Stomach smooth muscle (tissue), 2 donors: ENCODE measurements around the gene OR11H7.
"Not testable (repeated sequence)": the region's sequence is repeated elsewhere in the genome, so short reads cannot be mapped to it uniquely, and the experiment has no call there.

Experiments used
- H3K27ac ChIP-seq: one replicate; pipeline ENCODE4 v1.7.0; 2013; ENCODE audit warnings: mild to moderate bottlenecking, low read length, inconsistent platforms
- H3K27me3 ChIP-seq, 2 donors: one replicate each; pipeline ENCODE4 v1.7.0; 2013; ENCODE audit warnings: low read length in 2 of 2; ENCODE audit not compliant: insufficient read depth in 2 of 2, control insufficient read depth in 1 of 2
- H3K36me3 ChIP-seq, 2 donors: one replicate each; pipeline ENCODE4 v1.7.0; 2013; ENCODE audit warnings: low read length in 2 of 2; ENCODE audit not compliant: control insufficient read depth in 2 of 2, insufficient read depth in 2 of 2
- H3K4me1 ChIP-seq: one replicate; pipeline ENCODE4 v1.7.0; 2013; ENCODE audit warnings: low read length; ENCODE audit not compliant: control insufficient read depth, insufficient read depth
- H3K4me3 ChIP-seq, 2 donors: one replicate each; pipeline ENCODE4 v1.7.0; 2013; ENCODE audit warnings: low read length in 2 of 2
- H3K9ac ChIP-seq, 2 donors: one replicate each; pipeline ENCODE4 v1.7.0; 2013; ENCODE audit warnings: low read length in 2 of 2, mild to moderate bottlenecking in 1 of 2
- H3K9me3 ChIP-seq, 2 donors: one replicate each; pipeline ENCODE4 v1.7.0; 2013; ENCODE audit warnings: low read length in 2 of 2; ENCODE audit not compliant: control insufficient read depth in 2 of 2
- donor health status: healthy.
- donor health status: Pancreatic carcinoma.

The OR11H7 gene

GRCh38 chr14:20228681-20229080 is at the start of gene OR11H7:
Gene OR11H7, plus strand, starts transcription at chr14:20228981.
- no peaks in the 10 kb centered on the region for H3K27me3 ChIP-seq
- H3K4me3 ChIP-seq: no peak within 1 kb of the TSS
- H3K9me3 ChIP-seq: peaks cover 4 to 10% of the 10 kb centered on the region in 2 donors
- H3K27ac ChIP-seq: no peak within 1 kb of the TSS
- no peaks in the 10 kb centered on the region for H3K36me3 ChIP-seq
- no peak within 1 kb of the TSS for H3K9ac ChIP-seq
- H3K4me1 ChIP-seq: no peaks in the 10 kb centered on the region

- H3K9ac ChIP-seq: no peak overlapping the region
- H3K36me3 ChIP-seq: no peaks in the 10 kb centered on the region
- no peaks in the 10 kb centered on the region for H3K9me3 ChIP-seq
- no peaks in the 10 kb centered on the region for H3K4me1 ChIP-seq
- H3K27ac ChIP-seq: no peak overlapping the region
- H3K4me3 ChIP-seq: no peak overlapping the region
- no peaks in the 10 kb centered on the region for H3K27me3 ChIP-seq
These were observed 49.6 kb upstream of the OR11H7 start for GRCh38 chr14:20179218-20179617.

GRCh38 chr14:20179880-20180279 is 48.9 kb upstream of the OR11H7 start:
- H3K27me3 ChIP-seq: no peaks in the 10 kb centered on the region
- H3K27ac ChIP-seq: no peak overlapping the region
- no peaks in the 10 kb centered on the region for H3K36me3 ChIP-seq
- H3K9me3 ChIP-seq: no peaks in the 10 kb centered on the region
- no peaks in the 10 kb centered on the region for H3K4me1 ChIP-seq
- no peak overlapping the region for H3K9ac ChIP-seq
- no peak overlapping the region for H3K4me3 ChIP-seq

- Histone ChIP-seq H3K36me3 (no peaks in the 10 kb centered on the region), H3K4me3 (no peak overlapping the region), H3K27ac (no peak overlapping the region)
These were observed 48.3 kb upstream of the OR11H7 start for GRCh38 chr14:20180486-20180885.

GRCh38 chr14:20184181-20184580 is 44.6 kb upstream of the OR11H7 start:
- H3K27ac ChIP-seq: no peak overlapping the region
- no peaks in the 10 kb centered on the region for H3K27me3 ChIP-seq
- no peaks in the 10 kb centered on the region for H3K4me1 ChIP-seq
- H3K4me3 ChIP-seq: no peak overlapping the region
- no peaks in the 10 kb centered on the region for H3K9me3 ChIP-seq
- no peak overlapping the region for H3K9ac ChIP-seq
- H3K36me3 ChIP-seq: no peaks in the 10 kb centered on the region

More at GRCh38 chr14:20180486-20180885, 48.3 kb upstream of the OR11H7 start:
- Histone ChIP-seq H3K9me3 (no peaks in the 10 kb centered on the region), H3K9ac (no peak overlapping the region), H3K4me1 (no peaks in the 10 kb centered on the region), H3K27me3 (no peaks in the 10 kb centered on the region)

GRCh38 chr14:20190596-20190995 is 38.2 kb upstream of the OR11H7 start, which contains the start of gene OR11G2:
Gene OR11G2, plus strand, starts transcription at chr14:20190896. Its CDS starts 6,542 bp downstream, at chr14:20197438.
- no peaks in the 10 kb centered on the region for H3K9me3 ChIP-seq
- H3K9ac ChIP-seq: no peak within 1 kb of the TSS
- H3K4me1 ChIP-seq: no peaks in the 10 kb centered on the region
- no peak within 1 kb of the TSS for H3K27ac ChIP-seq
- no peaks in the 10 kb centered on the region for H3K27me3 ChIP-seq
- no peaks in the 10 kb centered on the region for H3K36me3 ChIP-seq
- no peak within 1 kb of the TSS for H3K4me3 ChIP-seq

GRCh38 chr14:20191396-20191795 is 37.4 kb upstream of the OR11H7 start:
- Histone ChIP-seq H3K9me3 (no peaks in the 10 kb centered on the region), H3K27ac (no peak overlapping the region), H3K36me3 (no peaks in the 10 kb centered on the region), H3K27me3 (no peaks in the 10 kb centered on the region), H3K4me3 (no peak overlapping the region), H3K4me1 (no peaks in the 10 kb centered on the region), H3K9ac (no peak overlapping the region)

GRCh38 chr14:20194101-20194500 is 34.7 kb upstream of the OR11H7 start:
- Histone ChIP-seq H3K27ac (no peak overlapping the region), H3K9me3 (no peaks in the 10 kb centered on the region), H3K4me3 (no peak overlapping the region), H3K27me3 (no peaks in the 10 kb centered on the region), H3K4me1 (no peaks in the 10 kb centered on the region), H3K9ac (no peak overlapping the region), H3K36me3 (no peaks in the 10 kb centered on the region)

GRCh38 chr14:20195170-20195569 is 33.6 kb upstream of the OR11H7 start:
- H3K9ac ChIP-seq, H3K27ac ChIP-seq: not testable (repeated sequence)

GRCh38 chr14:20195911-20196310 is 32.9 kb upstream of the OR11H7 start:
- Histone ChIP-seq H3K4me1 (no peaks in the 10 kb centered on the region), H3K9me3 (no peaks in the 10 kb centered on the region), H3K4me3 (no peak overlapping the region), H3K36me3 (no peaks in the 10 kb centered on the region), H3K27ac (no peak overlapping the region), H3K9ac (no peak overlapping the region), H3K27me3 (no peaks in the 10 kb centered on the region)

More at GRCh38 chr14:20195170-20195569, 33.6 kb upstream of the OR11H7 start:
- not testable (repeated sequence) for H3K36me3 ChIP-seq, H3K4me3 ChIP-seq, H3K27me3 ChIP-seq, H3K4me1 ChIP-seq, H3K9me3 ChIP-seq

GRCh38 chr14:20197459-20197858 is 31.3 kb upstream of the OR11H7 start:
- no peak overlapping the region for H3K27ac ChIP-seq
- no peaks in the 10 kb centered on the region for H3K36me3 ChIP-seq
- H3K9ac ChIP-seq: no peak overlapping the region
- H3K9me3 ChIP-seq: no peaks in the 10 kb centered on the region
- H3K27me3 ChIP-seq: no peaks in the 10 kb centered on the region
- H3K4me1 ChIP-seq: no peaks in the 10 kb centered on the region
- no peak overlapping the region for H3K4me3 ChIP-seq
